B cell (primary cell): ENCODE results near the gene CALML4. TPM values are rescaled to one million over a fixed set of nuclear protein-coding genes. Genes with fewer than 3 reads are reported as not detected.

Experiments used
- ATAC-seq: fragments of 200-7000 bp; cut with Tn5 transposase; one replicate; pipeline ENCODE4 v1.10.0; 2021; ENCODE audit warnings: low read depth, mild to moderate bottlenecking, moderate number of reproducible peaks, moderate library complexity
- CTCF ChIA-PET: fragments of 350-600 bp; sonication (Branson Sonifier 250); formaldehyde crosslinking; loops from one replicate; lab custom pipeline; 2021; ENCODE audit warnings: antibody characterized with exemption, inconsistent platforms; lab: Charles Lee
- POLR2A ChIA-PET: fragments of 350-600 bp; sonication (Branson Sonifier 250); formaldehyde crosslinking; loops from one replicate; lab custom pipeline; 2021; ENCODE audit warnings: antibody characterized with exemption; lab: Charles Lee
- DNase-seq: peaks from one replicate; pipeline ENCODE4 v3.0.0; 2013
- H2AFZ ChIP-seq: 2 replicates; pipeline ENCODE4 v1.6.1; 2012; ENCODE audit warnings: mild to moderate bottlenecking, low read depth, low read length; ENCODE audit not compliant: insufficient read depth, poor library complexity, severe bottlenecking
- H3K27ac ChIP-seq, 2 donors: 1 replicate in 1 of 2; 2 replicates in 1 of 2; pipeline ENCODE4 v1.5.1; 2012 to 2013; ENCODE audit warnings: low read length in 2 of 2, mild to moderate bottlenecking in 2 of 2, moderate library complexity in 1 of 2
- H3K27me3 ChIP-seq, 4 experiments: fragments of 200-600 bp in 1 of 4; sonication (generic) in 1 of 4; replicated peaks in 1 of 4; 1 replicate in 2 of 4; 2 replicates in 2 of 4; pipeline versions ENCODE4 v1.6.1 to v1.7.0; 2013 to 2016; ENCODE audit warnings: low read length in 3 of 4, mild to moderate bottlenecking in 2 of 4, mixed read lengths in 1 of 4, moderate library complexity in 1 of 4; ENCODE audit not compliant: insufficient read depth in 4 of 4, control insufficient read depth in 3 of 4; ENCODE audit errors: control extremely low read depth in 1 of 4
- H3K36me3 ChIP-seq, 2 experiments: replicated peaks in 1 of 2; 1 replicate in 1 of 2; 2 replicates in 1 of 2; pipeline versions ENCODE4 v1.6.1 to v1.7.1; 2013; ENCODE audit warnings: low read length in 1 of 2; ENCODE audit not compliant: insufficient read depth in 2 of 2, control insufficient read depth in 1 of 2; ENCODE audit errors: control extremely low read depth in 1 of 2, extremely low read depth in 1 of 2
- H3K4me1 ChIP-seq, 2 donors: fragments of 200-600 bp in 1 of 2; sonication (generic) in 1 of 2; 1 replicate in 1 of 2; 2 replicates in 1 of 2; pipeline versions ENCODE4 v1.5.1 to v1.6.1; 2013 to 2017; ENCODE audit warnings: low read length in 2 of 2; ENCODE audit not compliant: control insufficient read depth in 2 of 2, insufficient read depth in 2 of 2
- H3K4me2 ChIP-seq: replicated peaks from 2 replicates; pipeline ENCODE3; 2012; ENCODE audit warnings: mild to moderate bottlenecking, low read depth, low read length; ENCODE audit not compliant: poor library complexity, severe bottlenecking
- H3K4me3 ChIP-seq, 5 experiments: fragments of 200-600 bp in 1 of 5; sonication (generic) in 1 of 5; 1 replicate in 3 of 5; 2 replicates in 2 of 5; pipeline versions ENCODE4 v1.5.1 to v1.7.0; 2011 to 2016; ENCODE audit warnings: low read length in 4 of 5, mild to moderate bottlenecking in 4 of 5, low read depth in 2 of 5, control low read depth in 1 of 5, moderate library complexity in 1 of 5; ENCODE audit not compliant: insufficient read depth in 1 of 5; ENCODE audit errors: control extremely low read depth in 1 of 5, extremely low read depth in 1 of 5
- H3K79me2 ChIP-seq: fragments of 200-600 bp; sonication (generic); one replicate; pipeline ENCODE4 v1.6.0; 2016; ENCODE audit warnings: low read length; ENCODE audit not compliant: control insufficient read depth, insufficient read depth
- H3K9ac ChIP-seq: fragments of 200-600 bp; sonication (generic); 2 replicates; pipeline ENCODE4 v1.6.1; 2017; ENCODE audit warnings: mild to moderate bottlenecking, low read length, moderate library complexity
- H3K9me3 ChIP-seq, 3 donors: one replicate each; pipeline versions ENCODE4 v1.6.1 to v1.7.1; 2013; ENCODE audit warnings: low read length in 2 of 3; ENCODE audit not compliant: control insufficient read depth in 2 of 3, insufficient read depth in 1 of 3; ENCODE audit errors: control extremely low read depth in 1 of 3
- H4K20me1 ChIP-seq: 2 replicates; pipeline ENCODE4 v1.6.0; 2012; ENCODE audit warnings: mild to moderate bottlenecking, low read length; ENCODE audit not compliant: insufficient read depth, control insufficient read depth, poor library complexity, severe bottlenecking
- H3K27ac Mint-ChIP-seq: one replicate; pipeline ENCODE4 v1.8.0; 2021; ENCODE audit warnings: mixed read lengths
- H3K27me3 Mint-ChIP-seq: one replicate; pipeline ENCODE4 v1.8.0; 2021; ENCODE audit warnings: mixed read lengths
- H3K4me1 Mint-ChIP-seq: one replicate; pipeline ENCODE4 v1.8.0; 2021; ENCODE audit warnings: mixed read lengths
- H3K4me3 Mint-ChIP-seq: one replicate; pipeline ENCODE4 v1.8.0; 2021; ENCODE audit warnings: mixed read lengths
- H3K9me3 Mint-ChIP-seq: one replicate; pipeline ENCODE4 v1.8.0; 2022; ENCODE audit warnings: mixed read lengths; ENCODE audit not compliant: insufficient read depth
- EZH2 ChIP-seq: IDR thresholded peaks from 2 replicates; pipeline ENCODE4 v1.6.1; 2012; ENCODE audit warnings: borderline replicate concordance, low read depth, mild to moderate bottlenecking, moderate library complexity, low read length; ENCODE audit not compliant: insufficient read depth, poor library complexity, severe bottlenecking
- WGBS: methylation state at CpG from one replicate; pipeline ENCODE4 v1.1.5; 2013; ENCODE audit warnings: missing lambda C conversion rate; ENCODE audit not compliant: insufficient coverage; 5-methylcytosine and 5-hydroxymethylcytosine counted together
- intact Hi-C: fragments of 100-400 bp; cut with micrococcal nuclease; formaldehyde crosslinking; loops from one replicate; pipeline ENCODE4 v1.10.0; 2022
- polyA plus RNA-seq: library from polyadenylated mRNA; depleted of rRNA; stranded (reverse); fragments of >200 nt; gene quantifications from 2 replicates; pipeline ENCODE4 v1.2.3, GENCODE V29; 2012
- total RNA-seq, 2 donors: library from RNA; stranded (reverse); fragments of 120-200 nt in 1 of 2; gene quantifications; 1 replicate in 1 of 2; 2 replicates in 1 of 2; pipeline versions ENCODE4 v1.2.3 to v1.2.4, GENCODE V29; 2013 to 2022
- TF ChIP-seq, protein P1 (sequence below): fragments of 200-600 bp; IDR thresholded peaks from one replicate; pipeline ENCODE4 v1.8.0; 2022; ENCODE audit warnings: antibody characterized with exemption, mild to moderate bottlenecking

CALML4 gene
- total and polyA plus RNA-seq, 2 donors (not counting 1 experiment from before 2014, with no cell fraction given): 2.4 to 4.2 TPM

DNA sequence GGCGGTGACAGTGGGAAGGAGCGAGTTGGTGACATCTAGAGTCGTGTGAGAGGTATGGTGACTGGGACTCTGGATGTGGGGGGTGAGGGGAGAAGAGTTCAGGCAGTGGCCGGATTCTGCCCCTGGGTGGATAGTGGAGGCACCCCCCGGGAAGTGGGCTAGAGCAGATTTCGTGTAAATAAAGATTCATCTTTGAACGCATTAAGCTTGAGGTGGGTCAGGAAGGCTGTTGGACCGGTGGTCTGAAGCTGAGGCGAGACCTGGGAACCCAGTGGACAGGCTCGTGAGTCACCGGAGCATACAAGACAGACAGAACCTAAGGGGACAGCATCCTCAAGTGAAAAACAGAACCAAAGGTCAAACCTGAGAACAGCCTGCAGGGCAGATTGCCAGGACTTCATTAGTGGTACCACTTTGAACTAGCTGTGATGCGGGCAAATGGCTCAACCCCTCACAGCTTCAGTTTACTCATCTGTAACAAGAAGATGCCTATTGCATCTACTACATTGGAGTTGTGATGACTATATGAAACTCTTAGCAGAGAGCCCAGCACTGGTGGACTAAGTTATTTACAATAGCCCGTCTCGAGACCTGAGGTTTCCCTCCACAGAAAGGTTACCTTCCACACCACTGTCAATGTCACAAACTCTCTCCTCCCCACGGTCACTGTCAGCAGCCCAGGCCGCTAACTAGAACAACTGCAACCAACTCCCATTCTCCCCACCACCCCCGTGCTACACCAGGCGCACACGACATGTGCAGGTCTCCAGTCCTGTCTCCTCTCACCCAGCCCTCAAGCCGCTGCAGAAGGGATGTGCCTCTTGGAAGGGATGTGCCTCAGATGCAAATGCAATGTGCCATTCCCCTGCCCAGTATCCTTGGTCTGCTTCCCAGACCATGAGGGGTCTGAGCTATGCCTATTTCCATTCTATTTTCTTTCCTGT lies 25.3 kb upstream of the CALML4 start:
- H3K4me2 ChIP-seq: peak overlapping the region; percentile 98
- peaks cover 15 to 35% of the 10 kb centered on the region in 2 donors for H3K4me1 ChIP-seq
- ChIA-PET POLR2A (interaction anchor here (2.6 to 3.6 kb wide), 2 partner anchors 48 to 176 kb away, joined by 9 to 26 read pairs; partner anchors contain the start of genes FEM1B and PIAS1), CTCF (interaction anchor here (1.1 kb wide), 1 partner anchor 47 kb away, joined by 6 read pairs; the partner anchor contains the start of gene FEM1B)
- H4K20me1 ChIP-seq: peaks cover 5% of the 10 kb centered on the region
- H3K9me3 ChIP-seq: no peaks in the 10 kb centered on the region
- Mint-ChIP-seq H3K4me3 (peak overlapping the region; percentile 96), H3K9me3 (no peaks in the 10 kb centered on the region), H3K4me1 (peaks cover 37% of the 10 kb centered on the region), H3K27me3 (no peaks in the 10 kb centered on the region), H3K27ac (peak overlapping the region; percentile 92)
- no peak for DNase-seq
- peaks cover 0 to 2% (median 0%) of the 10 kb centered on the region in 4 experiments for H3K27me3 ChIP-seq
- WGBS: 56% methylated on average over 19 of the region's 20 CpGs
- no peaks in the 10 kb centered on the region for H3K36me3 ChIP-seq
- TF ChIP-seq, protein P1, sequence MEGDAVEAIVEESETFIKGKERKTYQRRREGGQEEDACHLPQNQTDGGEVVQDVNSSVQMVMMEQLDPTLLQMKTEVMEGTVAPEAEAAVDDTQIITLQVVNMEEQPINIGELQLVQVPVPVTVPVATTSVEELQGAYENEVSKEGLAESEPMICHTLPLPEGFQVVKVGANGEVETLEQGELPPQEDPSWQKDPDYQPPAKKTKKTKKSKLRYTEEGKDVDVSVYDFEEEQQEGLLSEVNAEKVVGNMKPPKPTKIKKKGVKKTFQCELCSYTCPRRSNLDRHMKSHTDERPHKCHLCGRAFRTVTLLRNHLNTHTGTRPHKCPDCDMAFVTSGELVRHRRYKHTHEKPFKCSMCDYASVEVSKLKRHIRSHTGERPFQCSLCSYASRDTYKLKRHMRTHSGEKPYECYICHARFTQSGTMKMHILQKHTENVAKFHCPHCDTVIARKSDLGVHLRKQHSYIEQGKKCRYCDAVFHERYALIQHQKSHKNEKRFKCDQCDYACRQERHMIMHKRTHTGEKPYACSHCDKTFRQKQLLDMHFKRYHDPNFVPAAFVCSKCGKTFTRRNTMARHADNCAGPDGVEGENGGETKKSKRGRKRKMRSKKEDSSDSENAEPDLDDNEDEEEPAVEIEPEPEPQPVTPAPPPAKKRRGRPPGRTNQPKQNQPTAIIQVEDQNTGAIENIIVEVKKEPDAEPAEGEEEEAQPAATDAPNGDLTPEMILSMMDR: peak; percentile 36
- no peak for TF ChIP-seq EZH2
- H3K79me2 ChIP-seq: peaks cover 49% of the 10 kb centered on the region
- intact Hi-C loops: no loop called here
- H3K27ac ChIP-seq: peak overlapping the region; percentile 60 to 88
- H3K4me3 ChIP-seq: peak overlapping the region; percentile 57 to 76 (median 73)
- peak overlapping the region; percentile 97 for H2AFZ ChIP-seq
- no peak for ATAC-seq
- H3K9ac ChIP-seq: peak overlapping the region; percentile 91
